T1000 (cell line): ENCODE results near the gene GLP2R.
"Not testable (repeated sequence)": the region's sequence is repeated elsewhere in the genome, so short reads cannot be mapped to it uniquely, and the experiment has no call there.

Experiments used
- DNase-seq: peaks from one replicate; lab custom pipeline; 2025; ENCODE audit warnings: mixed read lengths; lab: John Stamatoyannopoulos, UW

The GLP2R gene

GRCh38 chr17:9825641-9826150 is at the start of gene GLP2R:
Gene GLP2R (plus strand): TSS chr17:9825924. CDS start chr17:9826064, 140 bp downstream.
- no peak for DNase-seq

- no peak for DNase-seq
These were observed 48.8 kb upstream of the GLP2R start for GRCh38 chr17:9776911-9777310.

- DNase-seq = no peak
These were observed 45.2 kb upstream of the GLP2R start for GRCh38 chr17:9780552-9780951.

GRCh38 chr17:9783050-9783449 is 42.7 kb upstream of the GLP2R start:
- DNase-seq = no peak

- not testable (repeated sequence) for DNase-seq
These were observed 42.3 kb upstream of the GLP2R start for GRCh38 chr17:9783465-9783864.

- no peak for DNase-seq
These were observed 41.2 kb upstream of the GLP2R start for GRCh38 chr17:9784544-9784943.

- DNase-seq = no peak
These were observed 37.1 kb upstream of the GLP2R start for GRCh38 chr17:9788601-9789000.

GRCh38 chr17:9790316-9790715 is 35.4 kb upstream of the GLP2R start:
- DNase-seq = no peak

- no peak for DNase-seq
These were observed 34.5 kb upstream of the GLP2R start, which contains the start of gene DHRS7C for GRCh38 chr17:9790889-9791876. Gene DHRS7C (minus strand): TSS chr17:9791592. CDS start chr17:9791284, 308 bp downstream.

- DNase-seq = no peak
These were observed 33.4 kb upstream of the GLP2R start for GRCh38 chr17:9792181-9792840.

GRCh38 chr17:9798008-9798407 is 27.7 kb upstream of the GLP2R start:
- DNase-seq = no peak

GRCh38 chr17:9798724-9799123 is 27.0 kb upstream of the GLP2R start:
- DNase-seq = no peak

- no peak for DNase-seq
These were observed 24.2 kb upstream of the GLP2R start for GRCh38 chr17:9801505-9801904.

- no peak for DNase-seq
These were observed 23.4 kb upstream of the GLP2R start for GRCh38 chr17:9802294-9802693.

GRCh38 chr17:9802697-9803096 is 23.0 kb upstream of the GLP2R start:
- DNase-seq = no peak

- DNase-seq = no peak
These were observed 20.0 kb upstream of the GLP2R start for GRCh38 chr17:9805769-9806168.

- no peak for DNase-seq
These were observed 19.0 kb upstream of the GLP2R start for GRCh38 chr17:9806699-9807098.

- no peak for DNase-seq
These were observed 16.3 kb upstream of the GLP2R start for GRCh38 chr17:9809409-9809808.

- DNase-seq = no peak
These were observed 15.4 kb upstream of the GLP2R start for GRCh38 chr17:9810100-9810949.

- DNase-seq = no peak
These were observed 14.6 kb upstream of the GLP2R start for GRCh38 chr17:9811086-9811485.

- no peak for DNase-seq
These were observed 14.2 kb upstream of the GLP2R start for GRCh38 chr17:9811537-9811936.

GRCh38 chr17:9813166-9813565 is 12.6 kb upstream of the GLP2R start:
- DNase-seq = no peak
